ENCODE measurements around the gene SMARCAL1. TPM values are rescaled to one million over a fixed set of nuclear protein-coding genes. Genes with fewer than 3 reads are reported as not detected.

The SMARCAL1 gene
- total RNA-seq, 1 experiment from 2014 or later = 20.9 TPM

DNA sequence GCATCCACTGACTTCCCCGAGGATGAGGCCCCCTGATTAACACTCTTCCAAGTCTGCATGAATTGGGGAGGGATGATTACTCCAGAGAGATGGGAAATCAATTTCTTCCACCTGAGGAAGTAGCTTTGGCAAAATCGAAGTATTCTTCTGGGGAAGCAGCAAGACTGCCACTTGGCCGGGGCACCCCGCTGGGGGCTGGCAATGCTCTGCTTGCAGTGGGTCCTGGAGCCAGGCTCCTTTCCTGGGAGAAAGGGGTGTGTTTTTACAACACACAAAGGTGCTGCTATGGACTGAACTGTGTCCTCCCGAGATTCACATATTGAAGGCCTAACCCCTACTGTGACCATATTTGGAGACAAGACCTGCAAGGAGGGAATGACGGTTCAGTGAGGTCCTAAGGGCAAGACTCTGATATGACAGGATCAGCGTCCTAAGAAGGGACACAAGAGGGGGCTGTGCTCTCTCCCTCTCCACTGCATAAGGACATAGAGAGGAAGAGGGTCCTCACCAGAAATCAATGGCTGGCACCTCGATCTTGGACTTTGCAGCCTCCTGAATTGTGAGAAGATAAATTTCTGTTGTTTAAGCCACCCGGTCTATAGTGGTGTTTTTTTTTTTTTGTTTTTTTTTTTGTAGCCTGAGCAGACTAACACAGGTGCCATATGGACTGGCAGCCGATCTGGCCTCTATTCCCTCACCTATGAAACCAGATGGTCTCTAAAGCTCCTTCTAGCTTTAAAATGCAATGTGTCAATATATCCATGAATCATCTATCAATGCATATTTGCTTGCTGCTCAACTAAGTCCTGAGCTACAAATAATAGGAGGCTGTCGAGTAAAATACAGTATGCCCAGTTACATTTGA is 3.6 kb upstream of the SMARCAL1 start:
- no peak overlapping the region for H3K4me3 Mint-ChIP-seq
- H3K4me1 Mint-ChIP-seq = peaks cover 32% of the 10 kb centered on the region
- H3K36me3 Mint-ChIP-seq = no peaks in the 10 kb centered on the region
- no peak for DNase-seq (ENCODE audit: low spot score)
- POLR2A ChIA-PET = interaction anchor here (0.6 kb wide), 1 partner anchor 18 kb away, joined by 3 read pairs; no protein-coding TSS in a partner anchor
- CTCF ChIA-PET = interaction anchor here (0.7 to 1.1 kb wide), 5 partner anchors 81 to 272 kb away, joined by 3 to 8 read pairs (median 4); no protein-coding TSS in a partner anchor
- H3K9me3 Mint-ChIP-seq = no peaks in the 10 kb centered on the region
- ATAC-seq = peak; percentile 12
- no peaks in the 10 kb centered on the region; the same call in 1 of the 2 replicates for H3K27me3 Mint-ChIP-seq (ENCODE audit: low read depth)
- H3K27ac Mint-ChIP-seq = peak overlapping the region; percentile 8; the same call in 1 of the 2 replicates
- no peak for TF ChIP-seq TEAD1 (CRISPR knock-in tag; IDR thresholded peaks at IDR 0.05)
- no peak for TF ChIP-seq ZNF416 (CRISPR knock-in tag; IDR thresholded peaks at IDR 0.05)
- no peak for TF ChIP-seq NR1H2 (CRISPR knock-in tag; IDR thresholded peaks at IDR 0.05)
- TF ChIP-seq, protein P1, sequence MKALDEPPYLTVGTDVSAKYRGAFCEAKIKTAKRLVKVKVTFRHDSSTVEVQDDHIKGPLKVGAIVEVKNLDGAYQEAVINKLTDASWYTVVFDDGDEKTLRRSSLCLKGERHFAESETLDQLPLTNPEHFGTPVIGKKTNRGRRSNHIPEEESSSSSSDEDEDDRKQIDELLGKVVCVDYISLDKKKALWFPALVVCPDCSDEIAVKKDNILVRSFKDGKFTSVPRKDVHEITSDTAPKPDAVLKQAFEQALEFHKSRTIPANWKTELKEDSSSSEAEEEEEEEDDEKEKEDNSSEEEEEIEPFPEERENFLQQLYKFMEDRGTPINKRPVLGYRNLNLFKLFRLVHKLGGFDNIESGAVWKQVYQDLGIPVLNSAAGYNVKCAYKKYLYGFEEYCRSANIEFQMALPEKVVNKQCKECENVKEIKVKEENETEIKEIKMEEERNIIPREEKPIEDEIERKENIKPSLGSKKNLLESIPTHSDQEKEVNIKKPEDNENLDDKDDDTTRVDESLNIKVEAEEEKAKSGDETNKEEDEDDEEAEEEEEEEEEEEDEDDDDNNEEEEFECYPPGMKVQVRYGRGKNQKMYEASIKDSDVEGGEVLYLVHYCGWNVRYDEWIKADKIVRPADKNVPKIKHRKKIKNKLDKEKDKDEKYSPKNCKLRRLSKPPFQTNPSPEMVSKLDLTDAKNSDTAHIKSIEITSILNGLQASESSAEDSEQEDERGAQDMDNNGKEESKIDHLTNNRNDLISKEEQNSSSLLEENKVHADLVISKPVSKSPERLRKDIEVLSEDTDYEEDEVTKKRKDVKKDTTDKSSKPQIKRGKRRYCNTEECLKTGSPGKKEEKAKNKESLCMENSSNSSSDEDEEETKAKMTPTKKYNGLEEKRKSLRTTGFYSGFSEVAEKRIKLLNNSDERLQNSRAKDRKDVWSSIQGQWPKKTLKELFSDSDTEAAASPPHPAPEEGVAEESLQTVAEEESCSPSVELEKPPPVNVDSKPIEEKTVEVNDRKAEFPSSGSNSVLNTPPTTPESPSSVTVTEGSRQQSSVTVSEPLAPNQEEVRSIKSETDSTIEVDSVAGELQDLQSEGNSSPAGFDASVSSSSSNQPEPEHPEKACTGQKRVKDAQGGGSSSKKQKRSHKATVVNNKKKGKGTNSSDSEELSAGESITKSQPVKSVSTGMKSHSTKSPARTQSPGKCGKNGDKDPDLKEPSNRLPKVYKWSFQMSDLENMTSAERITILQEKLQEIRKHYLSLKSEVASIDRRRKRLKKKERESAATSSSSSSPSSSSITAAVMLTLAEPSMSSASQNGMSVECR (CRISPR knock-in tag; IDR thresholded peaks at IDR 0.05; ENCODE audit: borderline replicate concordance) = no peak
- no peak for TF ChIP-seq MYBL2 (CRISPR knock-in tag; IDR thresholded peaks at IDR 0.05)
- no peak for TF ChIP-seq FOXK1 (CRISPR knock-in tag; IDR thresholded peaks at IDR 0.05)
- TF ChIP-seq, protein P2, sequence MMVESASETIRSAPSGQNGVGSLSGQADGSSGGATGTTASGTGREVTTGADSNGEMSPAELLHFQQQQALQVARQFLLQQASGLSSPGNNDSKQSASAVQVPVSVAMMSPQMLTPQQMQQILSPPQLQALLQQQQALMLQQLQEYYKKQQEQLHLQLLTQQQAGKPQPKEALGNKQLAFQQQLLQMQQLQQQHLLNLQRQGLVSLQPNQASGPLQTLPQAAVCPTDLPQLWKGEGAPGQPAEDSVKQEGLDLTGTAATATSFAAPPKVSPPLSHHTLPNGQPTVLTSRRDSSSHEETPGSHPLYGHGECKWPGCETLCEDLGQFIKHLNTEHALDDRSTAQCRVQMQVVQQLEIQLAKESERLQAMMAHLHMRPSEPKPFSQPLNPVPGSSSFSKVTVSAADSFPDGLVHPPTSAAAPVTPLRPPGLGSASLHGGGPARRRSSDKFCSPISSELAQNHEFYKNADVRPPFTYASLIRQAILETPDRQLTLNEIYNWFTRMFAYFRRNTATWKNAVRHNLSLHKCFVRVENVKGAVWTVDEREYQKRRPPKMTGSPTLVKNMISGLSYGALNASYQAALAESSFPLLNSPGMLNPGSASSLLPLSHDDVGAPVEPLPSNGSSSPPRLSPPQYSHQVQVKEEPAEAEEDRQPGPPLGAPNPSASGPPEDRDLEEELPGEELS (CRISPR knock-in tag; IDR thresholded peaks at IDR 0.05) = no peak
- TF ChIP-seq USF2 (CRISPR knock-in tag; IDR thresholded peaks at IDR 0.05) = no peak
- TF ChIP-seq E2F5 (CRISPR knock-in tag; IDR thresholded peaks at IDR 0.05) = no peak
- TF ChIP-seq, protein P3, sequence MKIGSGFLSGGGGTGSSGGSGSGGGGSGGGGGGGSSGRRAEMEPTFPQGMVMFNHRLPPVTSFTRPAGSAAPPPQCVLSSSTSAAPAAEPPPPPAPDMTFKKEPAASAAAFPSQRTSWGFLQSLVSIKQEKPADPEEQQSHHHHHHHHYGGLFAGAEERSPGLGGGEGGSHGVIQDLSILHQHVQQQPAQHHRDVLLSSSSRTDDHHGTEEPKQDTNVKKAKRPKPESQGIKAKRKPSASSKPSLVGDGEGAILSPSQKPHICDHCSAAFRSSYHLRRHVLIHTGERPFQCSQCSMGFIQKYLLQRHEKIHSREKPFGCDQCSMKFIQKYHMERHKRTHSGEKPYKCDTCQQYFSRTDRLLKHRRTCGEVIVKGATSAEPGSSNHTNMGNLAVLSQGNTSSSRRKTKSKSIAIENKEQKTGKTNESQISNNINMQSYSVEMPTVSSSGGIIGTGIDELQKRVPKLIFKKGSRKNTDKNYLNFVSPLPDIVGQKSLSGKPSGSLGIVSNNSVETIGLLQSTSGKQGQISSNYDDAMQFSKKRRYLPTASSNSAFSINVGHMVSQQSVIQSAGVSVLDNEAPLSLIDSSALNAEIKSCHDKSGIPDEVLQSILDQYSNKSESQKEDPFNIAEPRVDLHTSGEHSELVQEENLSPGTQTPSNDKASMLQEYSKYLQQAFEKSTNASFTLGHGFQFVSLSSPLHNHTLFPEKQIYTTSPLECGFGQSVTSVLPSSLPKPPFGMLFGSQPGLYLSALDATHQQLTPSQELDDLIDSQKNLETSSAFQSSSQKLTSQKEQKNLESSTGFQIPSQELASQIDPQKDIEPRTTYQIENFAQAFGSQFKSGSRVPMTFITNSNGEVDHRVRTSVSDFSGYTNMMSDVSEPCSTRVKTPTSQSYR (CRISPR knock-in tag; IDR thresholded peaks at IDR 0.05) = no peak
- TF ChIP-seq, protein P4, sequence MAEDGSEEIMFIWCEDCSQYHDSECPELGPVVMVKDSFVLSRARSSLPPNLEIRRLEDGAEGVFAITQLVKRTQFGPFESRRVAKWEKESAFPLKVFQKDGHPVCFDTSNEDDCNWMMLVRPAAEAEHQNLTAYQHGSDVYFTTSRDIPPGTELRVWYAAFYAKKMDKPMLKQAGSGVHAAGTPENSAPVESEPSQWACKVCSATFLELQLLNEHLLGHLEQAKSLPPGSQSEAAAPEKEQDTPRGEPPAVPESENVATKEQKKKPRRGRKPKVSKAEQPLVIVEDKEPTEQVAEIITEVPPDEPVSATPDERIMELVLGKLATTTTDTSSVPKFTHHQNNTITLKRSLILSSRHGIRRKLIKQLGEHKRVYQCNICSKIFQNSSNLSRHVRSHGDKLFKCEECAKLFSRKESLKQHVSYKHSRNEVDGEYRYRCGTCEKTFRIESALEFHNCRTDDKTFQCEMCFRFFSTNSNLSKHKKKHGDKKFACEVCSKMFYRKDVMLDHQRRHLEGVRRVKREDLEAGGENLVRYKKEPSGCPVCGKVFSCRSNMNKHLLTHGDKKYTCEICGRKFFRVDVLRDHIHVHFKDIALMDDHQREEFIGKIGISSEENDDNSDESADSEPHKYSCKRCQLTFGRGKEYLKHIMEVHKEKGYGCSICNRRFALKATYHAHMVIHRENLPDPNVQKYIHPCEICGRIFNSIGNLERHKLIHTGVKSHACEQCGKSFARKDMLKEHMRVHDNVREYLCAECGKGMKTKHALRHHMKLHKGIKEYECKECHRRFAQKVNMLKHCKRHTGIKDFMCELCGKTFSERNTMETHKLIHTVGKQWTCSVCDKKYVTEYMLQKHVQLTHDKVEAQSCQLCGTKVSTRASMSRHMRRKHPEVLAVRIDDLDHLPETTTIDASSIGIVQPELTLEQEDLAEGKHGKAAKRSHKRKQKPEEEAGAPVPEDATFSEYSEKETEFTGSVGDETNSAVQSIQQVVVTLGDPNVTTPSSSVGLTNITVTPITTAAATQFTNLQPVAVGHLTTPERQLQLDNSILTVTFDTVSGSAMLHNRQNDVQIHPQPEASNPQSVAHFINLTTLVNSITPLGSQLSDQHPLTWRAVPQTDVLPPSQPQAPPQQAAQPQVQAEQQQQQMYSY (CRISPR knock-in tag; IDR thresholded peaks at IDR 0.05) = no peak
- TF ChIP-seq ZNF317 (CRISPR knock-in tag; IDR thresholded peaks at IDR 0.05; ENCODE audit: borderline replicate concordance, low read depth) = no peak
- no peak for TF ChIP-seq JUN (CRISPR knock-in tag; IDR thresholded peaks at IDR 0.05)
- no peak for TF ChIP-seq MAX (CRISPR knock-in tag; IDR thresholded peaks at IDR 0.05)
- TF ChIP-seq ERG (CRISPR knock-in tag; IDR thresholded peaks at IDR 0.05) = no peak
